Hepatocyte (in vitro differentiated cells): ENCODE results near the gene TBPL1. TPM values are rescaled to one million over a fixed set of nuclear protein-coding genes. Genes with fewer than 3 reads are reported as not detected.

Experiments used
- DNase-seq: peaks from one replicate; pipeline ENCODE4 v3.0.0-alpha.2; 2016; ENCODE audit warnings: low spot score
- H2AFZ ChIP-seq: fragments of 200-600 bp; sonication (generic); 2 replicates; pipeline ENCODE4 v1.6.0; 2016; ENCODE audit warnings: antibody characterized with exemption, mild to moderate bottlenecking
- H3K27ac ChIP-seq: fragments of 200-600 bp; sonication (generic); 2 replicates; pipeline ENCODE4 v1.5.1; 2016; ENCODE audit warnings: mild to moderate bottlenecking
- H3K27me3 ChIP-seq: fragments of 200-600 bp; sonication (generic); 2 replicates; pipeline ENCODE4 v1.6.1; 2016
- H3K36me3 ChIP-seq: fragments of 200-600 bp; sonication (generic); replicated peaks from 2 replicates; pipeline ENCODE4 v1.5.1; 2016; ENCODE audit warnings: low read depth; ENCODE audit not compliant: insufficient read depth
- H3K4me1 ChIP-seq: fragments of 200-600 bp; sonication (generic); 2 replicates; pipeline ENCODE4 v1.5.1; 2016; ENCODE audit warnings: mild to moderate bottlenecking, moderate library complexity; ENCODE audit not compliant: insufficient read depth
- H3K4me2 ChIP-seq: fragments of 200-600 bp; sonication (generic); 2 replicates; pipeline ENCODE4 v1.6.0; 2016
- H3K4me3 ChIP-seq: fragments of 200-600 bp; sonication (generic); 2 replicates; pipeline ENCODE4 v1.5.1; 2016; ENCODE audit warnings: mild to moderate bottlenecking
- H3K79me2 ChIP-seq: fragments of 200-600 bp; sonication (generic); 2 replicates; pipeline ENCODE4 v1.6.0; 2017; ENCODE audit warnings: mild to moderate bottlenecking
- H3K9me2 ChIP-seq: fragments of 200-600 bp; sonication (generic); replicated peaks from 2 replicates; pipeline ENCODE4 v1.6.0; 2017; ENCODE audit warnings: mild to moderate bottlenecking; ENCODE audit not compliant: insufficient read depth
- H3K9me3 ChIP-seq: fragments of 200-600 bp; sonication (generic); 2 replicates; pipeline ENCODE4 v1.5.1; 2016; ENCODE audit warnings: low read depth, mild to moderate bottlenecking
- H4K20me1 ChIP-seq: fragments of 200-600 bp; sonication (generic); 2 replicates; pipeline ENCODE4 v1.6.0; 2016; ENCODE audit warnings: mild to moderate bottlenecking; ENCODE audit not compliant: insufficient read depth, poor library complexity, severe bottlenecking
- EZH2 ChIP-seq: fragments of 200-600 bp; sonication (generic); IDR thresholded peaks from 2 replicates; pipeline ENCODE4 v1.6.1; 2016; ENCODE audit warnings: antibody characterized with exemption, mild to moderate bottlenecking, borderline replicate concordance
- EZH2phosphoT487 ChIP-seq: fragments of 200-600 bp; sonication (generic); IDR thresholded peaks from one replicate; pipeline ENCODE4 v1.6.1; 2018; ENCODE audit warnings: antibody characterized with exemption, mild to moderate bottlenecking, low read depth, moderate library complexity; ENCODE audit not compliant: unreplicated experiment, severe bottlenecking
- WGBS: methylation state at CpG from one replicate; pipeline ENCODE4 v1.1.6; 2016; ENCODE audit warnings: low lambda C conversion rate; ENCODE audit errors: missing lambda C conversion rate; 5-methylcytosine and 5-hydroxymethylcytosine counted together
- polyA plus RNA-seq: library from polyadenylated mRNA; unstranded; fragments of >200 nt; fragmentation: Nextera tagmentation; extraction: Ambion mirVana; gene quantifications from 2 replicates; pipeline ENCODE4 v1.2.1, GENCODE V29; 2016
- total RNA-seq: library from RNA; depleted of rRNA; stranded (reverse); fragments of >200 nt; gene quantifications from 2 replicates; pipeline ENCODE4 v1.2.3, GENCODE V29; 2014
- TF ChIP-seq, protein P1 (sequence below): fragments of 200-600 bp; sonication (generic); IDR thresholded peaks from 2 replicates; pipeline ENCODE4 v1.5.1; 2016; ENCODE audit warnings: antibody characterized with exemption, mild to moderate bottlenecking; ENCODE audit not compliant: poor library complexity

The TBPL1 gene
- total and polyA plus RNA-seq, 2 experiments from 2014 or later, result 26.2 to 36.8 TPM

GRCh38 chr6:133937909-133938308, 15.1 kb upstream of the TBPL1 start:
- no peak for DNase-seq

DNA sequence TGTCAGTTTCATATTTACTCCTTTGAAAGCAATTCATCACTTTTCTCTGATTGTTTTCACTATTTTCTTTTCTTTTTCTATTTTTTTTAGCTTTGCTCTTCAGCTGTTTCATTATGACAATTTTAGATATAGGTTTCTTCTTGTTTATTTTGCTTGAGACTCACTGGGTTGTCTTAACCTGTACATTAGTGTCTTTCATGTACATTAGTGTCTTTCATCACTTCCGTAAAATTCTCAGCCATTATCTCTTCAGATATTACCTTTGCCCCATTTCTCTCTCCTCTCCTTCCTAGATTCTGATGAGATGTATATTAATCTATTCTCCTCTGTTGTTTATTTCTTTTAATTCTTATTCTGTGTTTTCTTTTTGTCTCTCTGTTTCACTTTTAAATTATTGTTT, 14.5 kb upstream of the TBPL1 start:
- Histone ChIP-seq H3K79me2 (no peaks in the 10 kb centered on the region), H2AFZ (no peak overlapping the region), H3K4me2 (no peak overlapping the region), H4K20me1 (no peaks in the 10 kb centered on the region), H3K4me1 (no peaks in the 10 kb centered on the region), H3K36me3 (no peaks in the 10 kb centered on the region), H3K9me3 (no peaks in the 10 kb centered on the region), H3K9me2 (no peaks in the 10 kb centered on the region), H3K27ac (no peak overlapping the region), H3K27me3 (peaks cover 4% of the 10 kb centered on the region), H3K4me3 (no peak overlapping the region)
- TF ChIP-seq EZH2 (no peak), EZH2phosphoT487 (no peak)
- TF ChIP-seq, protein P1, sequence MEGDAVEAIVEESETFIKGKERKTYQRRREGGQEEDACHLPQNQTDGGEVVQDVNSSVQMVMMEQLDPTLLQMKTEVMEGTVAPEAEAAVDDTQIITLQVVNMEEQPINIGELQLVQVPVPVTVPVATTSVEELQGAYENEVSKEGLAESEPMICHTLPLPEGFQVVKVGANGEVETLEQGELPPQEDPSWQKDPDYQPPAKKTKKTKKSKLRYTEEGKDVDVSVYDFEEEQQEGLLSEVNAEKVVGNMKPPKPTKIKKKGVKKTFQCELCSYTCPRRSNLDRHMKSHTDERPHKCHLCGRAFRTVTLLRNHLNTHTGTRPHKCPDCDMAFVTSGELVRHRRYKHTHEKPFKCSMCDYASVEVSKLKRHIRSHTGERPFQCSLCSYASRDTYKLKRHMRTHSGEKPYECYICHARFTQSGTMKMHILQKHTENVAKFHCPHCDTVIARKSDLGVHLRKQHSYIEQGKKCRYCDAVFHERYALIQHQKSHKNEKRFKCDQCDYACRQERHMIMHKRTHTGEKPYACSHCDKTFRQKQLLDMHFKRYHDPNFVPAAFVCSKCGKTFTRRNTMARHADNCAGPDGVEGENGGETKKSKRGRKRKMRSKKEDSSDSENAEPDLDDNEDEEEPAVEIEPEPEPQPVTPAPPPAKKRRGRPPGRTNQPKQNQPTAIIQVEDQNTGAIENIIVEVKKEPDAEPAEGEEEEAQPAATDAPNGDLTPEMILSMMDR, result no peak
- WGBS, result 92% methylated on average over 1 of the region's 1 CpG
- no peak for DNase-seq

More at GRCh38 chr6:133937909-133938308, 15.1 kb upstream of the TBPL1 start:
- TF ChIP-seq, protein P1, result no peak
- TF ChIP-seq EZH2, result no peak
- TF ChIP-seq EZH2phosphoT487, result no peak
- Histone ChIP-seq H3K4me3 (no peak overlapping the region), H3K36me3 (no peaks in the 10 kb centered on the region), H3K27ac (no peak overlapping the region), H3K4me2 (no peak overlapping the region), H3K27me3 (peaks cover 4% of the 10 kb centered on the region), H3K4me1 (no peaks in the 10 kb centered on the region), H3K9me2 (no peaks in the 10 kb centered on the region), H3K79me2 (no peaks in the 10 kb centered on the region), H3K9me3 (no peaks in the 10 kb centered on the region), H4K20me1 (no peaks in the 10 kb centered on the region), H2AFZ (no peak overlapping the region)

DNA sequence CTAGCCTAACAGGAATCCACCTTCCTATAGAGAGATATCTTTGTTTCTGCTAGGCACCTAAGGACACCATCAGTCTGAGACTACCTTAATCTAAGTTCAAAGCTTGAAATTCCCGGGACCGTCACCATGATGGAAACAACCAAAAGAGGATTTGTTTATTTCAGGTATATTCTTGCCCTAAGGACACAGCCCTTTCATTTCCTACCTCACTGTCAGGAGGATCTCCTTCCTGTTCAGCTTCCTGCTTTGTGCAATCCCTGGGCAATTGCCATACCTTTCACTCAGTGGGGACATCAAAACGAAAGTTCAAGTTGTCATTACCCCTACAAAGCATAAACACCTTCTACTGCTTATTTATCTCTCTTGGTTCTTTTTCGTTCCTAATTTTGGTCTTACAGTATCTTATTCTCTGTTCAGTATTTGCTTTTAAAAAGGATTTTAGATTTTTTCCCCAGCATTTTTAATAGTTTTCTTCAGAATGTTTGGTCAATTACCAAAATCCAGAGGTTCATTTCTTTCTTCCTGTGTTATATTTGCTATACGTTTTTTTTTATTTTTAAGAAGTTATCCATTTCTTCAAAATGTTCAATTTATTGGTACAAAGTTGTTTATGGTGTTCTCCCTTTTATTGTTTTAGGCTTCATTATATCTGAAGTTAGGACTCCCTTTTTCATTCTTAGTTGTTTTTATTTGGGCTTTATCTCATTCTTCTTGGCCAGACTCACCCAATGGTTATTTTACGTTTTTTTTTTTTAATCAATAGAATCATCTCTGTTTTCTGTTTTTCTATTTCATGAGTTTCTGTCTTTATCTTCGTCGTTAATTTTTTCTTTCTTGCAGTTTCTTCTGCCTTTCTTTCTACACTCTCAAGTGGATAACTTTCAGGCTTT, 13.0 kb upstream of the TBPL1 start:
- Histone ChIP-seq H3K9me2 (no peaks in the 10 kb centered on the region), H3K36me3 (no peaks in the 10 kb centered on the region), H3K4me3 (no peak overlapping the region), H3K79me2 (no peaks in the 10 kb centered on the region), H3K4me1 (no peaks in the 10 kb centered on the region), H3K27me3 (peaks cover 4% of the 10 kb centered on the region), H4K20me1 (no peaks in the 10 kb centered on the region), H3K27ac (no peak overlapping the region), H3K4me2 (no peak overlapping the region), H3K9me3 (no peaks in the 10 kb centered on the region), H2AFZ (no peak overlapping the region)
- no peak for DNase-seq
- 86% methylated on average over 8 of the region's 8 CpGs for WGBS
- TF ChIP-seq EZH2phosphoT487 (no peak), EZH2 (no peak)
- TF ChIP-seq, protein P1, result no peak
